HEK293 (cell line): ENCODE results near the gene OR4Q2.

Experiments
- CTCF ChIA-PET: fragments of 350-600 bp; formaldehyde crosslinking; extraction: SDS; loops from one replicate; lab custom pipeline; 2021; ENCODE audit warnings: antibody characterized with exemption; lab: Yijun Ruan, JAX
- POLR2A ChIA-PET: fragments of 300-600 bp; formaldehyde crosslinking; extraction: SDS; loops from one replicate; lab custom pipeline; 2020; ENCODE audit warnings: antibody characterized with exemption, inconsistent platforms; lab: Yijun Ruan, JAX
- H3K27ac ChIP-seq: fragments of 200-500 bp; sonication (Bioruptor generic); 2 replicates; pipeline ENCODE4 v1.5.1; 2014; ENCODE audit warnings: low read depth, low read length, control low read depth, inconsistent platforms; ENCODE audit errors: extremely low read depth
- H3K36me3 ChIP-seq, 2 experiments: fragments of 200-500 bp in 1 of 2; sonication (Bioruptor generic) in 1 of 2; 1 replicate in 1 of 2; 2 replicates in 1 of 2; pipeline ENCODE4 v1.5.1; 2014 to 2017; ENCODE audit warnings: inconsistent platforms in 2 of 2, low read length in 2 of 2; ENCODE audit not compliant: control insufficient read depth in 2 of 2, insufficient read depth in 1 of 2
- H3K4me1 ChIP-seq: fragments of 200-500 bp; sonication (Bioruptor generic); 2 replicates; pipeline ENCODE4 v1.5.1; 2014; ENCODE audit warnings: mild to moderate bottlenecking, low read length, inconsistent platforms; ENCODE audit not compliant: control insufficient read depth, insufficient read depth
- H3K4me3 ChIP-seq: 2 replicates; pipeline ENCODE4 v1.5.1; 2011; ENCODE audit warnings: low read depth, mild to moderate bottlenecking, control low read depth, low read length, moderate library complexity
- H3K9me3 ChIP-seq: fragments of 200-500 bp; sonication (Bioruptor generic); 2 replicates; pipeline ENCODE4 v1.5.1; 2014; ENCODE audit warnings: low read depth, low read length, inconsistent platforms; ENCODE audit not compliant: control insufficient read depth, insufficient read depth
- BCL11B ChIP-seq: fragments of 450-650 bp; formaldehyde crosslinking; IDR thresholded peaks from 2 replicates; pipeline ENCODE4 v1.5.1; 2016; ENCODE audit warnings: low read depth, missing biosample characterization, missing genetic modification characterization
- EGR2 ChIP-seq: fragments of 450-650 bp; formaldehyde crosslinking; IDR thresholded peaks from 2 replicates; pipeline ENCODE4 v1.5.1; 2016; ENCODE audit warnings: low read depth, missing biosample characterization, missing genetic modification characterization
- GLI4 ChIP-seq: fragments of 450-650 bp; formaldehyde crosslinking; IDR thresholded peaks from 2 replicates; pipeline ENCODE4 v1.5.1; 2016; ENCODE audit warnings: missing biosample characterization, missing genetic modification characterization
- GLIS2 ChIP-seq: fragments of 450-650 bp; formaldehyde crosslinking; IDR thresholded peaks from 2 replicates; pipeline ENCODE4 v1.5.1; 2016; ENCODE audit warnings: missing biosample characterization, missing genetic modification characterization
- KLF17 ChIP-seq: fragments of 450-650 bp; formaldehyde crosslinking; IDR thresholded peaks from 2 replicates; pipeline ENCODE4 v1.5.1; 2016; ENCODE audit warnings: missing biosample characterization, missing genetic modification characterization
- OVOL3 ChIP-seq: fragments of 450-650 bp; formaldehyde crosslinking; IDR thresholded peaks from 2 replicates; pipeline ENCODE4 v1.5.1; 2016; ENCODE audit warnings: missing biosample characterization, missing genetic modification characterization
- PRDM10 ChIP-seq: fragments of 450-650 bp; formaldehyde crosslinking; IDR thresholded peaks from 2 replicates; pipeline ENCODE4 v1.5.1; 2016; ENCODE audit warnings: missing biosample characterization, missing genetic modification characterization
- RBAK ChIP-seq: fragments of 450-650 bp; formaldehyde crosslinking; IDR thresholded peaks from 2 replicates; pipeline ENCODE4 v1.5.1; 2016; ENCODE audit warnings: missing biosample characterization, missing genetic modification characterization
- SP3 ChIP-seq: fragments of 450-650 bp; formaldehyde crosslinking; IDR thresholded peaks from 2 replicates; pipeline ENCODE4 v1.5.1; 2016; ENCODE audit warnings: missing biosample characterization, missing genetic modification characterization
- YY2 ChIP-seq: fragments of 450-650 bp; formaldehyde crosslinking; IDR thresholded peaks from 2 replicates; pipeline ENCODE4 v1.5.1; 2016; ENCODE audit warnings: missing biosample characterization, missing genetic modification characterization
- ZBTB17 ChIP-seq: fragments of 450-650 bp; formaldehyde crosslinking; IDR thresholded peaks from 2 replicates; pipeline ENCODE4 v1.5.1; 2016; ENCODE audit warnings: missing biosample characterization, missing genetic modification characterization
- ZNF157 ChIP-seq: fragments of 450-650 bp; formaldehyde crosslinking; IDR thresholded peaks from 2 replicates; pipeline ENCODE4 v1.5.1; 2016; ENCODE audit warnings: missing biosample characterization, missing genetic modification characterization
- ZNF211 ChIP-seq: fragments of 450-650 bp; formaldehyde crosslinking; IDR thresholded peaks from 2 replicates; pipeline ENCODE4 v1.5.1; 2016; ENCODE audit warnings: low read depth, missing biosample characterization, missing genetic modification characterization
- ZNF23 ChIP-seq: fragments of 450-650 bp; formaldehyde crosslinking; IDR thresholded peaks from 2 replicates; pipeline ENCODE4 v1.5.1; 2016; ENCODE audit warnings: missing biosample characterization, missing genetic modification characterization, borderline replicate concordance
- ZNF266 ChIP-seq: fragments of 450-650 bp; formaldehyde crosslinking; IDR thresholded peaks from 2 replicates; pipeline ENCODE4 v1.5.1; 2016; ENCODE audit warnings: missing biosample characterization, missing genetic modification characterization, low read depth
- ZNF324 ChIP-seq: fragments of 450-650 bp; formaldehyde crosslinking; IDR thresholded peaks from 2 replicates; pipeline ENCODE4 v1.5.1; 2016; ENCODE audit warnings: missing biosample characterization, missing genetic modification characterization
- ZNF366 ChIP-seq: fragments of 450-650 bp; formaldehyde crosslinking; conservative IDR thresholded peaks from 2 replicates; pipeline ENCODE4 v1.5.1; 2016; ENCODE audit warnings: missing biosample characterization, missing genetic modification characterization
- ZNF394 ChIP-seq: fragments of 450-650 bp; formaldehyde crosslinking; IDR thresholded peaks from 2 replicates; pipeline ENCODE4 v1.5.1; 2016; ENCODE audit warnings: missing biosample characterization, missing genetic modification characterization, mild to moderate bottlenecking, moderate library complexity, borderline replicate concordance
- ZNF433 ChIP-seq: fragments of 450-650 bp; formaldehyde crosslinking; IDR thresholded peaks from 2 replicates; pipeline ENCODE4 v1.5.1; 2016; ENCODE audit warnings: missing biosample characterization, missing genetic modification characterization, low read depth
- ZNF610 ChIP-seq: fragments of 450-650 bp; formaldehyde crosslinking; IDR thresholded peaks from 2 replicates; pipeline ENCODE4 v1.5.1; 2016; ENCODE audit warnings: missing biosample characterization, missing genetic modification characterization, borderline replicate concordance
- ZNF658 ChIP-seq: fragments of 450-650 bp; formaldehyde crosslinking; IDR thresholded peaks from 2 replicates; pipeline ENCODE4; 2016; ENCODE audit warnings: missing biosample characterization, missing genetic modification characterization
- ZNF768 ChIP-seq: fragments of 450-650 bp; formaldehyde crosslinking; IDR thresholded peaks from 2 replicates; pipeline ENCODE4 v1.5.1; 2018; ENCODE audit warnings: missing biosample characterization, mild to moderate bottlenecking, missing genetic modification characterization
- ZNF776 ChIP-seq: fragments of 450-650 bp; formaldehyde crosslinking; IDR thresholded peaks from 2 replicates; pipeline ENCODE4 v1.5.0; 2017; ENCODE audit warnings: missing biosample characterization, missing genetic modification characterization, borderline replicate concordance
- TF ChIP-seq, protein P1 (sequence below): fragments of 450-650 bp; formaldehyde crosslinking; IDR thresholded peaks from 2 replicates; pipeline ENCODE4 v1.5.1; 2016; ENCODE audit warnings: missing biosample characterization, missing genetic modification characterization
- TF ChIP-seq, protein P2 (sequence below): fragments of 450-650 bp; formaldehyde crosslinking; IDR thresholded peaks from 2 replicates; pipeline ENCODE4 v1.5.1; 2016; ENCODE audit warnings: missing biosample characterization, missing genetic modification characterization
- TF ChIP-seq, protein P3 (sequence below): fragments of 450-650 bp; formaldehyde crosslinking; IDR thresholded peaks from 2 replicates; pipeline ENCODE4 v1.5.1; 2016; ENCODE audit warnings: missing biosample characterization, missing genetic modification characterization, low read depth

Gene OR4Q2

GRCh38 chr14:19993438-19993837, 8.5 kb upstream of the OR4Q2 start:
- Histone ChIP-seq H3K36me3 (no peaks in the 10 kb centered on the region), H3K4me1 (no peaks in the 10 kb centered on the region), H3K4me3 (no peak overlapping the region), H3K27ac (no peak overlapping the region), H3K9me3 (no peaks in the 10 kb centered on the region)
- POLR2A ChIA-PET, result no interaction called here
- TF ChIP-seq EGR2 (tag by site-specific recombination) (no peak), BCL11B (tag by site-specific recombination) (no peak), YY2 (tag by site-specific recombination) (no peak), PRDM10 (no peak), SP3 (tag by site-specific recombination) (no peak), KLF17 (tag by site-specific recombination) (no peak), ZNF768 (tag by site-specific recombination) (no peak), RBAK (tag by site-specific recombination) (no peak), GLIS2 (tag by site-specific recombination) (no peak), ZNF324 (no peak), ZNF366 (tag by site-specific recombination) (no peak), ZNF776 (tag by site-specific recombination) (no peak), ZNF23 (tag by site-specific recombination) (no peak), ZBTB17 (tag by site-specific recombination) (no peak), ZNF610 (tag by site-specific recombination) (no peak), ZNF658 (tag by site-specific recombination) (no peak)
- TF ChIP-seq, protein P1, sequence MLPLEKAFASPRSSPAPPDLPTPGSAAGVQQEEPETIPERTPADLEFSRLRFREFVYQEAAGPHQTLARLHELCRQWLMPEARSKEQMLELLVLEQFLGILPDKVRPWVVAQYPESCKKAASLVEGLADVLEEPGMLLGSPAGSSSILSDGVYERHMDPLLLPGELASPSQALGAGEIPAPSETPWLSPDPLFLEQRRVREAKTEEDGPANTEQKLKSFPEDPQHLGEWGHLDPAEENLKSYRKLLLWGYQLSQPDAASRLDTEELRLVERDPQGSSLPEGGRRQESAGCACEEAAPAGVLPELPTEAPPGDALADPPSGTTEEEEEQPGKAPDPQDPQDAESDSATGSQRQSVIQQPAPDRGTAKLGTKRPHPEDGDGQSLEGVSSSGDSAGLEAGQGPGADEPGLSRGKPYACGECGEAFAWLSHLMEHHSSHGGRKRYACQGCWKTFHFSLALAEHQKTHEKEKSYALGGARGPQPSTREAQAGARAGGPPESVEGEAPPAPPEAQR (tag by site-specific recombination), result no peak
- TF ChIP-seq, protein P2, sequence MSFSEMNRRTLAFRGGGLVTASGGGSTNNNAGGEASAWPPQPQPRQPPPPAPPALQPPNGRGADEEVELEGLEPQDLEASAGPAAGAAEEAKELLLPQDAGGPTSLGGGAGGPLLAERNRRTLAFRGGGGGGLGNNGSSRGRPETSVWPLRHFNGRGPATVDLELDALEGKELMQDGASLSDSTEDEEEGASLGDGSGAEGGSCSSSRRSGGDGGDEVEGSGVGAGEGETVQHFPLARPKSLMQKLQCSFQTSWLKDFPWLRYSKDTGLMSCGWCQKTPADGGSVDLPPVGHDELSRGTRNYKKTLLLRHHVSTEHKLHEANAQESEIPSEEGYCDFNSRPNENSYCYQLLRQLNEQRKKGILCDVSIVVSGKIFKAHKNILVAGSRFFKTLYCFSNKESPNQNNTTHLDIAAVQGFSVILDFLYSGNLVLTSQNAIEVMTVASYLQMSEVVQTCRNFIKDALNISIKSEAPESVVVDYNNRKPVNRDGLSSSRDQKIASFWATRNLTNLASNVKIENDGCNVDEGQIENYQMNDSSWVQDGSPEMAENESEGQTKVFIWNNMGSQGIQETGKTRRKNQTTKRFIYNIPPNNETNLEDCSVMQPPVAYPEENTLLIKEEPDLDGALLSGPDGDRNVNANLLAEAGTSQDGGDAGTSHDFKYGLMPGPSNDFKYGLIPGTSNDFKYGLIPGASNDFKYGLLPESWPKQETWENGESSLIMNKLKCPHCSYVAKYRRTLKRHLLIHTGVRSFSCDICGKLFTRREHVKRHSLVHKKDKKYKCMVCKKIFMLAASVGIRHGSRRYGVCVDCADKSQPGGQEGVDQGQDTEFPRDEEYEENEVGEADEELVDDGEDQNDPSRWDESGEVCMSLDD, result no peak
- CTCF ChIA-PET, result no interaction called here

- CTCF ChIA-PET, result interaction anchor here (0.7 kb wide), 1 partner anchor 155 kb away, joined by 3 read pairs; no protein-coding TSS in a partner anchor
- Histone ChIP-seq H3K9me3 (no peaks in the 10 kb centered on the region), H3K4me1 (no peaks in the 10 kb centered on the region), H3K36me3 (no peaks in the 10 kb centered on the region), H3K4me3 (no peak overlapping the region), H3K27ac (no peak overlapping the region)
- POLR2A ChIA-PET, result no interaction called here
- TF ChIP-seq, protein P3, sequence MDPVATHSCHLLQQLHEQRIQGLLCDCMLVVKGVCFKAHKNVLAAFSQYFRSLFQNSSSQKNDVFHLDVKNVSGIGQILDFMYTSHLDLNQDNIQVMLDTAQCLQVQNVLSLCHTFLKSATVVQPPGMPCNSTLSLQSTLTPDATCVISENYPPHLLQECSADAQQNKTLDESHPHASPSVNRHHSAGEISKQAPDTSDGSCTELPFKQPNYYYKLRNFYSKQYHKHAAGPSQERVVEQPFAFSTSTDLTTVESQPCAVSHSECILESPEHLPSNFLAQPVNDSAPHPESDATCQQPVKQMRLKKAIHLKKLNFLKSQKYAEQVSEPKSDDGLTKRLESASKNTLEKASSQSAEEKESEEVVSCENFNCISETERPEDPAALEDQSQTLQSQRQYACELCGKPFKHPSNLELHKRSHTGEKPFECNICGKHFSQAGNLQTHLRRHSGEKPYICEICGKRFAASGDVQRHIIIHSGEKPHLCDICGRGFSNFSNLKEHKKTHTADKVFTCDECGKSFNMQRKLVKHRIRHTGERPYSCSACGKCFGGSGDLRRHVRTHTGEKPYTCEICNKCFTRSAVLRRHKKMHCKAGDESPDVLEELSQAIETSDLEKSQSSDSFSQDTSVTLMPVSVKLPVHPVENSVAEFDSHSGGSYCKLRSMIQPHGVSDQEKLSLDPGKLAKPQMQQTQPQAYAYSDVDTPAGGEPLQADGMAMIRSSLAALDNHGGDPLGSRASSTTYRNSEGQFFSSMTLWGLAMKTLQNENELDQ (tag by site-specific recombination), result no peak
- TF ChIP-seq ZNF433 (tag by site-specific recombination) (no peak), GLI4 (no peak), ZNF266 (tag by site-specific recombination) (no peak), ZNF157 (tag by site-specific recombination) (no peak), OVOL3 (tag by site-specific recombination) (no peak), ZNF211 (tag by site-specific recombination) (no peak), ZNF394 (tag by site-specific recombination) (no peak)
These were observed 356 bp downstream of the OR4Q2 start for GRCh38 chr14:20002319-20002718.
